Coronary artery (tissue), 2 donors: Measurements from ENCODE around the gene AVPR2.
A peak's percentile ranks its signal among the peaks of the same experiment; 100 is the strongest.

Experiments used
- DNase-seq: peaks from one replicate; pipeline ENCODE4 v3.0.0-alpha.2; 2017; ENCODE audit warnings: low spot score
- H3K27ac ChIP-seq, 2 donors: fragments of 200-600 bp; sonication (generic); one replicate each; pipeline ENCODE4 v1.5.1; 2016 to 2019
- H3K4me3 ChIP-seq: fragments of 200-600 bp; sonication (generic); 2 replicates; pipeline ENCODE4 v1.5.1; 2016; ENCODE audit warnings: mild to moderate bottlenecking, moderate library complexity
- TF ChIP-seq, protein P1 (sequence below): fragments of 200-600 bp; sonication (generic); IDR thresholded peaks from one replicate; pipeline ENCODE4 v1.5.1; 2019; ENCODE audit warnings: antibody characterized with exemption

AVPR2 gene

DNA sequence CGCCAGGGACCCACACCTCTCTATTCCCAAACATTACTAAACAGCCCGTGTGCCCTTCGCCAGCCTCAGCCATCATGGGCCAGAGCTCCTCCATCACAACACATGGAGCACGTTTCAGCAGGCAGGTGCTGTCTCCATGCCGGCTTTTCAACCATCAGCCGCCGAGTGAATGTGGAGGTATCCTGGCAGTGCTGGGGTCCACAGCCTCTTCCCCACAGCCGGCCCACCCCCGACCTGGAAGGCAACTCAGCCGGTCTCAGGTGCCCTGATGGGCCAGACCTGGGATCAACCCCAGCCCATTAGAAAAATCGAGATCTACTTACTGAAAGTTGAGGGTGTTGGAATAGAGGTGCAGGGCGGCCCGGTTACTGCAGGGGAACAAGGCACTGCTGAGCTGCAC lies 27.3 kb downstream of the AVPR2 start:
- TF ChIP-seq, protein P1, sequence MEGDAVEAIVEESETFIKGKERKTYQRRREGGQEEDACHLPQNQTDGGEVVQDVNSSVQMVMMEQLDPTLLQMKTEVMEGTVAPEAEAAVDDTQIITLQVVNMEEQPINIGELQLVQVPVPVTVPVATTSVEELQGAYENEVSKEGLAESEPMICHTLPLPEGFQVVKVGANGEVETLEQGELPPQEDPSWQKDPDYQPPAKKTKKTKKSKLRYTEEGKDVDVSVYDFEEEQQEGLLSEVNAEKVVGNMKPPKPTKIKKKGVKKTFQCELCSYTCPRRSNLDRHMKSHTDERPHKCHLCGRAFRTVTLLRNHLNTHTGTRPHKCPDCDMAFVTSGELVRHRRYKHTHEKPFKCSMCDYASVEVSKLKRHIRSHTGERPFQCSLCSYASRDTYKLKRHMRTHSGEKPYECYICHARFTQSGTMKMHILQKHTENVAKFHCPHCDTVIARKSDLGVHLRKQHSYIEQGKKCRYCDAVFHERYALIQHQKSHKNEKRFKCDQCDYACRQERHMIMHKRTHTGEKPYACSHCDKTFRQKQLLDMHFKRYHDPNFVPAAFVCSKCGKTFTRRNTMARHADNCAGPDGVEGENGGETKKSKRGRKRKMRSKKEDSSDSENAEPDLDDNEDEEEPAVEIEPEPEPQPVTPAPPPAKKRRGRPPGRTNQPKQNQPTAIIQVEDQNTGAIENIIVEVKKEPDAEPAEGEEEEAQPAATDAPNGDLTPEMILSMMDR = no peak
- DNase-seq = no peak
- no peak overlapping the region for H3K4me3 ChIP-seq
- no peak overlapping the region for H3K27ac ChIP-seq

DNA sequence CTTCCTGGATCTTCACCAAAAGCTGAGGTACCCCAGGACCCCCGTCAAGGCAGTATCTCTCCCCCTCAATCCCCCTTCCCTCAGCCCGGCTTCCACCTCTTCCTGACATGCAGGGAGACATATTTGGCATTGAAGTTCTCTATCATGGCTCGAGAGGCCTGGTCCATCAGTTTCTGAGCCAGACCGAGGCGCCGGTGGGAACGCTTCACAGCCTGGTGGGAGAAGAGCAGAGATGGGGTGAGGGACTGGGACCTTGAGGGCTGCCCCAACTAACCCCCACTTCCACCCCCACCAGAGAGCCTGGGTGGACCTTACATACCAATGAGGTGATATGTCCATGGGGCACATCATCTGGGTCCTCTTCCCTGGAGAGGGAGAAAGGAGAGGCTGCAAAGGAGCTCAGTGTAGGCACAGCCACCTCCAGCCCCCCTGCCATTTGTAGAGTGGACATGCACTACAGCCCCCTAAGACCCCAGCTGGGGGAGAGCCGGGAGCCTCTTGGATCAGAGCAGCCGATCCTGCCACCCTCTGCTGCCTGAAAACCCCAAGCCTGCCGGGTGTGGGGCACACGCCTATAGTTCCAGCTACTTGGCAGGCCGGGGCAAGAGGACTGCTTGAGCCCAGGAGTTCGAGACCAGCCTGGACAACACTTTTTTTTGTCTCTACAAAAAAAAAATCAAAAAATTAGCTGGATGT lies 27.9 kb downstream of the AVPR2 start:
- TF ChIP-seq, protein P1 = no peak
- no peak for DNase-seq

DNA sequence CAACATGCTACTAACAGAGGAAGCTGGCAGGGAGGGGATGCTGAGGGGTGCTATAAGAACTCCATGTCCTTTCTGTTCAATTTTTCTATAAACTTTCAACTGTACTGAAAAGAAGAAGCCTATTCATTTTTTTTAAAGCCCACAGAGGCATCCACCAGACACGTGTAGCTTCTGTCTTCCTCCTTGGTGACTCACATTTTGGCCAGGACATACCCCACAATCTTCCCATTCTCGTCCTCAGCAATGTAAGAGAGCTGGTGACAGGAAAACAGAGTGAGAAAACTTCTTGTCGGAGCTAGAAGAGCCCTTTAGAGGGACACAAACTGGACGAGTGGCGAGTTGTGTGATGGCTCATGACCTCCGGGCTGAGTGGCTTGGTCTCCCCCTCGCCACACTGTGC lies 29.3 kb downstream of the AVPR2 start:
- peak overlapping the region; percentile 99 for H3K4me3 ChIP-seq
- DNase-seq = no peak
- H3K27ac ChIP-seq = no peak overlapping the region
- TF ChIP-seq, protein P1 = no peak

More for the DNA sequence above, 27.9 kb downstream of the AVPR2 start:
- no peak overlapping the region for H3K27ac ChIP-seq
- no peak overlapping the region for H3K4me3 ChIP-seq

DNA sequence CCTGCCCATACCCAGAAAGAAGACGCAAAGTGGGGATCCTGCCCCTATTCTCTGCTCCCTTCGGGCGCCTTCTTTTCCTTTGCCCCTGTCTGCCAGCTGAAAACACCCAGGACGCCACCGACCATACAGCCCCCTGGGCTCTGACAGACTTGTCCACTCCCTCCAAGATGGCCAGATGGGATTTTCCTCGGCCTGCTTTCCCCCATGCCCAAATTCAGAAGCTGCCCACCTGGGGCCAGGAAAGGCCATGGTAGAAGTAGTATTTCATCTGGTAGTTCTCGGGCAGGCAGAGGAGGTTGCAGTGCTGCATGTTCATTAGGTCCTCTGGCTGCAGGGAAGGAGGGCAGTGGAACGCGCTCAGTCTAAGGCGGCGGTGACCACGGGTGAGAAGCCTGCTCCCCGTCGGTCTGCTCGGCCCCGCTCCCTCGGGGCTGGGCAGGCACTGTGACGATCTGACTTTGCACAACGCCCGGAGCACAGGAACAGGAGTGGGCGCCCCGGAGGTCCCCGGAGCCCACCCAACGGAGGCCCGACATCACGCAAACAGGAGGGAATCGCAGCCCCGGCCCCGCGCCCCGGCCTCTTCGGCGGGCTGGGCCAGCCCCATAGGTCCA lies 29.8 kb downstream of the AVPR2 start:
- no peak for DNase-seq
- Histone ChIP-seq H3K4me3 (peak overlapping the region; percentile 99), H3K27ac (peak overlapping the region in 1 of 2 donors; percentile 83)
- TF ChIP-seq, protein P1 = no peak

DNA sequence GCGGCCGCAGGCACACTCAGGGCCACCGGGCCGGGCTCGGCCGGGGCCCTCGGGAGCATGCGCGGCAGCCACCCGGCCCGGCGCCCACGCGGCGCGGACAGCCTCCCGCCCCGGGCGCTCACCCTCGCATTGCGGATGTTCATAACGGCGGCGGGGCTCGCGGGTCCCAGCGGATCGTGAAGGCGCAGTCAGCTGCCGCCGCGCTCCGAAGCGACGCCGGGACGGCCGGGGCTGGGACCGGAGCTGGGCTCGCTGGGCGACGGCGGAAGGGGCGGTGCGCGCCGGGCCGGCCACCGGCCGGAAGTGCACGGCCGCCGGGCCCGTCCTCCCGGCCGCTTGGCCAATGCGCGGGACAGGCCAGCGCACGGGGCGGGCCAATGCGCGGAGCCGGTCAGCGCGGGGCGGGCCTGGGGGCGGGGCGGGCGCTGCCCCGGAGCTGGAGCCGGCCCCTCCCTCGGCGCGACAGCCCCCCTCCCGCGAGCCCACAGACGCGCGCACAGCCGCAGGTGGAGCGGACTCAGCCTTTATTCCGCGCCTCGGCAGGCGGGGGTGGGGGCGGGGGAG lies 30.4 kb downstream of the AVPR2 start, which contains the start of gene NAA10:
TSS of gene NAA10 (minus strand) at position 276 of the 564 bp plus-strand sequence. CDS start at position 143, 133 bp downstream.
- peak within 1 kb of the TSS; percentile 99 for H3K4me3 ChIP-seq
- TF ChIP-seq, protein P1 = no peak
- peak within 1 kb of the TSS in 1 of 2 donors; percentile 83 for H3K27ac ChIP-seq
- no peak for DNase-seq

DNA sequence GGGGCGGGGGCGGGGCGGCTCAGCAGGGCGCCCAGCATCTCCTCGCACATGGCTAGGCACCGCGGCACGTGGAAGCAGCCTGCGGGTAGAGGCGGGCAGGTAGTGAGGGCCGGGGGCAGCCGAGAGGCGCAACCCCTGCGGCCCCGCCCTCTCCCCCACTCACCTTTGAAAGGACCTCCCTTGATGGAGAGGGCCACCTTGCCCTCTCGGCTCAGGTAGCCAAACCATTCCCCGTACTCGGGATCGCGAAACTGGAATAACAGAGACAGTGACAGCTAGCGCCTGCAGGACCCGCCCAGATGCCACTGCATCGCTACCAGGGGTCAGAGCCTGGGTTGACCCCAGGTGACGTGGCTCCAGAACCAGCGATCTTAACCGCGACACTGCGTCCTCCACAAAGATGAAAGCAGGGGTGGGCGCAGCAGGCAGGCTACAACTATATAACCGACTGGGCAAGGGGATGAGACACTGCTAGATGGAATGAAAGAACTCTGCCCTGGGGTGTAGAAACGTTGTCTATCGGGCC lies 30.9 kb downstream of the AVPR2 start:
- Histone ChIP-seq H3K27ac (peak overlapping the region in 1 of 2 donors; percentile 83), H3K4me3 (peak overlapping the region; percentile 99)
- TF ChIP-seq, protein P1 = no peak
- no peak for DNase-seq
